T-helper 17 cell (primary cell): Measurements from ENCODE around the gene DNAJB7. TPM values are rescaled to one million over a fixed set of nuclear protein-coding genes. Genes with fewer than 3 reads are reported as not detected.
"Not testable (repeated sequence)": the region's sequence is repeated elsewhere in the genome, so short reads cannot be mapped to it uniquely, and the experiment has no call there.

Experiments used
- ATAC-seq: fragments of 150-1000 bp; cut with Tn5 transposase; 2 replicates; pipeline ENCODE4 v1.10.0; 2021; ENCODE audit warnings: mild to moderate bottlenecking, moderate library complexity
- DNase-seq, 3 donors: peaks; one replicate each; pipeline versions ENCODE4 v3.0.0 to v3.0.0-alpha.2; 2020 to 2021
- H3K9me3 ChIP-seq: one replicate; pipeline ENCODE4 v1.7.0; 2013; ENCODE audit warnings: low read length, mild to moderate bottlenecking; ENCODE audit not compliant: control insufficient read depth, poor library complexity, severe bottlenecking
- H3K27ac Mint-ChIP-seq: one replicate; pipeline ENCODE4 v1.8.0; 2022; ENCODE audit warnings: mild to moderate bottlenecking, moderate library complexity, mixed read lengths
- H3K27me3 Mint-ChIP-seq: one replicate; pipeline ENCODE4 v1.8.0; 2022; ENCODE audit warnings: mixed read lengths
- H3K36me3 Mint-ChIP-seq: one replicate; pipeline ENCODE4 v1.8.0; 2022; ENCODE audit warnings: low read depth, mixed read lengths
- H3K4me1 Mint-ChIP-seq: one replicate; pipeline ENCODE4 v1.8.0; 2022; ENCODE audit warnings: mild to moderate bottlenecking, mixed read lengths
- H3K4me3 Mint-ChIP-seq: one replicate; pipeline ENCODE4 v1.8.0; 2022; ENCODE audit warnings: mild to moderate bottlenecking, moderate library complexity, mixed read lengths
- total RNA-seq, 4 donors: library from RNA in 2 of 4; stranded (reverse) in 2 of 4; gene quantifications; one replicate each; pipeline ENCODE4 v1.2.3 and lab custom pipeline; 2022 to 2026

DNAJB7 gene
- not detected for total RNA-seq
- total RNA-seq (lab: John Stamatoyannopoulos, UW), result 0 reads per million in 2 donors

DNA sequence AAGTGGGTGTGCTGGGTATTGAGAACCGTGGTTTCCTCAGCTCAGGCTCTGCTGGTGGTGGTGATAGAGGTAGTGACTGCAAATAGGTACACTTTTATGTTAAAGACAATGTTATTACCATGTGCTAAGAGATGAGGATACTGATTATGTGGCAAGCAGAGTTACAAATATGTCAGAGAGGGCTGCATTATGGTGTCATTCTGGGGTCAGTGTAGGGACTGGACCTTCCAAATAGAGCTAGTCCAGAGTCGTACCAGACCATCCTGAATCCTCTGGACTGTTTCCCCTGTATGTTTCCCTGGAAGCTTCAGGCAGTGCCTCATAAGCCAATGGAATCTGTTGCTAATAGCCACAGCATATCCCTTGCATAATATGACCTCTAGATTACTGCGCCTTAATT lies at the start of gene DNAJB7:
TSS of gene DNAJB7 (minus strand) at position 101 of the 400 bp plus-strand sequence. CDS start 119 bp downstream, outside the sequence.
- Mint-ChIP-seq H3K27ac (peak within 1 kb of the TSS; percentile 16), H3K4me1 (peaks cover 31% of the 10 kb centered on the region), H3K27me3 (no peaks in the 10 kb centered on the region), H3K36me3 (peaks cover 7% of the 10 kb centered on the region), H3K4me3 (no peak within 1 kb of the TSS)
- H3K9me3 ChIP-seq, result no peaks in the 10 kb centered on the region
- DNase-seq, result no peak
- no peak for ATAC-seq

DNA sequence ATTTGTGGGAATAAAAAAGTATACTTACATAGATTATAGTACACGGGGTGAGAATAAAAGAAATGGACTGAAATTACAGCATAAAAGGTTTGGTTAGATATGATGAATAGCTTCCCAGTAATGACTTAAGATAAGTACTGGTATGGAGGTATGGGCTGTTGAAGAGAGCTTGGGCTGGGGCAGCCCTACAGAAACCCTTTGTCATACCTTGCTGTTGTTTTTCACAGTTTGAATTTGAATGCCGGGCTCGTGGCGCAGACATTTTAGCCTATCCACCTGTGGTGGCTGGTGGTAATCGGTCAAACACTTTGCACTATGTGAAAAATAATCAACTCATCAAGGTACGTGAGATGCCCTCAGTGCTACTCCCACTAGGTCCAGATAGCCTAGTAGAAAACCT lies 47.0 kb upstream of the DNAJB7 start:
- H3K4me1 Mint-ChIP-seq, result peaks cover 2% of the 10 kb centered on the region
- DNase-seq (no peak), ATAC-seq (no peak)
- H3K4me3 Mint-ChIP-seq, result no peak overlapping the region
- peaks cover 5% of the 10 kb centered on the region for H3K36me3 Mint-ChIP-seq
- no peaks in the 10 kb centered on the region for H3K9me3 ChIP-seq
- no peak overlapping the region for H3K27ac Mint-ChIP-seq
- H3K27me3 Mint-ChIP-seq, result no peaks in the 10 kb centered on the region

DNA sequence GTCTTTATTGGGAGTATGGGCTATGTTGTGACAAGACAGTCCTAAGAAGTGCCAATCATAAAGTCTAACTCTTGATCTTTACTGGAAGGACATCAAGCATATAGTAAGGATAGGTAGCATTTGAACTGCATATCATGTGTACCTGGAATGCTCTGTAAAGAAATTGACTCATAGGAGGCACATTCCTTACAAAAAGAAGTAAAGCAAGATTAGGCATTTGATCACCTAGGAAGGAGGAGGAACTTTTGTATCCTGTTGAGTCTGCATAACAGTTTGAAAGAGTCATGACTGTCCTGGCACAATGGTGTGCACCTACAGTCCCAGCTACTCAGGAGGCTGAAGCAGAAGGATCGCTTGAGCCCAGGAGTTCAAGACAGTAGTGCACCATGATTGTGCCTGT lies 42.2 kb upstream of the DNAJB7 start:
- peaks cover 4% of the 10 kb centered on the region for H3K4me1 Mint-ChIP-seq
- H3K4me3 Mint-ChIP-seq, result no peak overlapping the region
- H3K9me3 ChIP-seq, result no peaks in the 10 kb centered on the region
- DNase-seq, result no peak
- H3K27ac Mint-ChIP-seq, result no peak overlapping the region
- no peaks in the 10 kb centered on the region for H3K27me3 Mint-ChIP-seq
- peaks cover 5% of the 10 kb centered on the region for H3K36me3 Mint-ChIP-seq
- ATAC-seq, result no peak

DNA sequence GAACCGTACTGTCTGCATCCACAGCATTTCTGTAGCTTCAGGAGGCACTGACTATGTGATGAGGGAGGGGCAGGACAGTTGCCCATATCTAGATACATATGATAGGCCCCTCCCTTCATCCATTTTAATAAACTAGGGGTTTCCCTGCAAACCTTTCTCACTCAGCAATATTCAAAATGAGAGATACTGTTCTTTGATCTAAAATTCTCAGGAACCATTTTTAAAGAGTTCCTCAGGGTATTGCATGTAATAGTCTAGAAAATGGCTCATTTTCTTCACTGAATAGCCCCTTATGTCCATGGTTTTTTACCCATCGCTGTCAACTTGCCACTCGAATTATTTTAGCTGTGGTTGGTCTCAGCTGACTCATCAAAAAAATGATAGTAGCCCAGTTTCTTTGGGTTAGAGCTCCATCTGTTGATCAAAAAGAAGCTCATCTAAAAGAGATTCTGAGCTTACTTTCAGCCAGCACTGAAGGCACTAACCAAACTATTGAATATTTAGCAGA lies 37.0 kb upstream of the DNAJB7 start:
- Mint-ChIP-seq H3K4me3 (no peak overlapping the region), H3K27ac (peak overlapping the region; percentile 34), H3K27me3 (no peaks in the 10 kb centered on the region), H3K36me3 (no peaks in the 10 kb centered on the region), H3K4me1 (peaks cover 5% of the 10 kb centered on the region)
- no peaks in the 10 kb centered on the region for H3K9me3 ChIP-seq
- peak; percentile 86 for ATAC-seq
- DNase-seq, result no peak

DNA sequence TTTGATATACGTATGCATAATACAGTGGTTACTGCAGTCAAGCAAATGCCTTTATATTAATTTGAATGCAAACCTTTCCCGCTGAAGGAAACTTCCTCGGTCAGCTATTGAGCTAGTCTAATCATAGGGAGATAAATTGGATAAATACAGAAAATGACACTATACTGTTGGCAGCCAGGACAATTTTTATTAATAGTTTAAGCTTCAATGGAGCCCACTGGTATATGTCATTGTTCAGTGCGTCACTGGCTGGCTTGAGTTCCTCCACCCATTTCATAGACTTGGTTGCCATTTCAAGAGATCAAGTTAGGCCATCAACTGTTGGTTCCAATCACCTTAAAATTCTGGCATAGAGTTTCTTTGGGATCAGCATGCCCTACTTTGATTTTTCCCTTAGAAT lies 32.5 kb upstream of the DNAJB7 start:
- no peak for ATAC-seq

DNA sequence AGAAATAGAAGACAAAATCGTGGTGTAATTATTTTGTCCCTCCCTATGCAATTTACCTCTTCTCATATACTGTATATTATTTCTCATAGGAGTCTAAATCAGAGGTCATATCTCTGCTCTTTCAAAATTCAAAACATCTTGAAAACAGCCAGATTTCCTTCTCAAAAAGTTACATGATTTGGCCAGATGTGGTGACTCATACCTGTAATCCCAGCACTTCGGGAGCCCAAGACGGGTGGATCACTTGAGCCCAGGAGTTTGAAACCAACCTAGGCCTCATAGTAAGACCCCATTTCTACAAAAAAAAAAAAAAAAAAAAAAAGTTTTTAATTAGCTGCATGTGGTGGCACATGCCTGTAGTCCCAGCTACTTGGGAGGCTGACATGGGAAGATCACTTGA lies 29.0 kb upstream of the DNAJB7 start:
- Mint-ChIP-seq H3K4me3 (no peak overlapping the region), H3K27me3 (no peaks in the 10 kb centered on the region), H3K27ac (no peak overlapping the region), H3K36me3 (peaks cover 3% of the 10 kb centered on the region), H3K4me1 (peaks cover 2% of the 10 kb centered on the region)
- DNase-seq (no peak), ATAC-seq (no peak)
- H3K9me3 ChIP-seq, result no peaks in the 10 kb centered on the region

More for the DNA sequence above, 32.5 kb upstream of the DNAJB7 start:
- H3K36me3 Mint-ChIP-seq, result no peaks in the 10 kb centered on the region
- H3K9me3 ChIP-seq, result no peaks in the 10 kb centered on the region
- H3K4me3 Mint-ChIP-seq, result no peak overlapping the region
- no peak overlapping the region for H3K27ac Mint-ChIP-seq
- H3K27me3 Mint-ChIP-seq, result no peaks in the 10 kb centered on the region
- H3K4me1 Mint-ChIP-seq, result peaks cover 5% of the 10 kb centered on the region
- DNase-seq, result no peak

DNA sequence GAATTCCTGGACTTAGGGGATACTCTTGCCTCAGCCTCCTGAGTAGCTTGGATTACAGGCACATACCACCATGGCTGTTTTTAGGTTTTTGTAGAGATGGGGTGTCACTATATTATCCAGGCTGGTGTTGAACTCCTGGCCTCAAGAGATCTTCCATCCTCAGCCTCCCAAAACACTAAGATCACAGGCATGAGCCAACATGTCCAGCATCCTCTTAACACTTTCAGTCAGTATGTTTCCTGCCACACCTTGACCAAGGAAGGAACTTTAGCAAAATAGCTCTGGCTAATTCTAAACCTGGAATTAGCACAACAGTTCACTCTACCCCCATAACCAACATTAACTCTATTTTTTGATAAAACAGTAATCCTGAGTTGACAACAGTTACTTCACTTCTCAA lies 27.2 kb upstream of the DNAJB7 start:
- H3K4me1 Mint-ChIP-seq, result peaks cover 2% of the 10 kb centered on the region
- H3K4me3 Mint-ChIP-seq, result no peak overlapping the region
- H3K27ac Mint-ChIP-seq, result no peak overlapping the region
- H3K9me3 ChIP-seq, result no peaks in the 10 kb centered on the region
- H3K36me3 Mint-ChIP-seq, result peaks cover 3% of the 10 kb centered on the region
- no peak for ATAC-seq
- H3K27me3 Mint-ChIP-seq, result no peaks in the 10 kb centered on the region
- no peak for DNase-seq

DNA sequence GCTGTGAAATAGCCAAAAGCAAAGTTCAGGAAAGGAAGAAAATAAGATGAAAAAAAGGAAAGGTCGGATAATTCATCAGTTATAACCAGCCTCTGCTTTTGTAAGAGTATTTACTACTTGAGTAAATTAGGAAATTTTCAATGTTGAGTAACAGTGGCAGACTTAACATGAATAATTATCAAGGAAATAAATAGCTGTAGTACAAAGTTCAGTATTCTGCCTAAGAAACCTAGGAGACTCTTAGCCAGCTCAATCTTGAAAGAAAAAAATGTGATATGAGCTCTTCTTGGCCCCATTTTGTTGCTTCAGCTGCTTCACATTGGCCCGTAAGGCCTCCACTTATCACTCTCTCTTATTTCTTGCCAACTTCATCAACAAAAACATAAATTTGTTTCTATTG lies 17.0 kb upstream of the DNAJB7 start:
- Mint-ChIP-seq H3K4me1 (peaks cover 2% of the 10 kb centered on the region), H3K4me3 (no peak overlapping the region), H3K27ac (no peak overlapping the region), H3K27me3 (no peaks in the 10 kb centered on the region), H3K36me3 (peaks cover 3% of the 10 kb centered on the region)
- ATAC-seq (no peak), DNase-seq (no peak)
- no peaks in the 10 kb centered on the region for H3K9me3 ChIP-seq

DNA sequence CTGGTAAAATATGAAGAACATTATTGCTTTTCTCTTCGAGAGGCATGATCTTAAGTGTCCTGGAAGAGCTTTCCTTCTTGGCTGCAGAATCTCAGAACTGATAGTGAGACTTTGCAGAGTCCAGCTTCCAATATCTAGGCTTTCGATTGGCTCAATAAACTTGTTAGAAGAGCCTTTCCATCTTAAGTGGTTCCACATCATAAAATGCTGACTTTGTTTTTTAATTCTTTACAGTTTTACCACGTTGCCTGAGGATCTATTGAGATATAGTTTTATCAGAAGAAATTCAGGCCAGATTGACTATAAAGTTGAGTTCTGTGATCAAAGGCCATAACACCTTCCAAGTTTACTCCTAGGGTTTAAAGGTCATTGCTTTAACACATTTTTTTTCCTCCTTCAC lies 15.6 kb upstream of the DNAJB7 start:
- Mint-ChIP-seq H3K27me3 (no peaks in the 10 kb centered on the region), H3K4me3 (no peak overlapping the region), H3K36me3 (peaks cover 3% of the 10 kb centered on the region), H3K4me1 (peaks cover 2% of the 10 kb centered on the region), H3K27ac (no peak overlapping the region)
- ATAC-seq, result no peak
- H3K9me3 ChIP-seq, result no peaks in the 10 kb centered on the region
- no peak for DNase-seq

DNA sequence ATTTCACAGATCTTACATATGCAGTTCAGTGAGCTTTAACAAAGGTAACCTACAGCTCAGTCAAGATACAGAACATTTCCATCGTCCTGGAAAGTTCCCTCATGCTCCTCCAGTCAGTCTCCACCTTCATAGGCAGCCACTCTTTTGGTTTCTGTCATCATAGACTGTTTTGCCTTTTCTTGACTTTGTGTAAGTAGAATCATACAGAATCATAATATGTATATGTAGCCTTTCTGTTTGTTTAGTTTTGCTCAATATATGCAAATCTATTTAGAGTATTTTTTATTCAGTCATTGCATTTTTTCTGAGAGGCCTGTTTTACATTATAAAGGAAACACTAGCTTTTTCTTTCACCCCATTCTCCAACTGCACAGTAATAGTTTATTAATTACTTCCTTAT lies 15.0 kb upstream of the DNAJB7 start:
- H3K4me1 Mint-ChIP-seq, result peaks cover 2% of the 10 kb centered on the region
- no peak overlapping the region for H3K27ac Mint-ChIP-seq
- H3K36me3 Mint-ChIP-seq, result peaks cover 3% of the 10 kb centered on the region
- ATAC-seq, result no peak
- H3K4me3 Mint-ChIP-seq, result no peak overlapping the region
- no peaks in the 10 kb centered on the region for H3K27me3 Mint-ChIP-seq
- no peaks in the 10 kb centered on the region for H3K9me3 ChIP-seq
- DNase-seq, result no peak

DNA sequence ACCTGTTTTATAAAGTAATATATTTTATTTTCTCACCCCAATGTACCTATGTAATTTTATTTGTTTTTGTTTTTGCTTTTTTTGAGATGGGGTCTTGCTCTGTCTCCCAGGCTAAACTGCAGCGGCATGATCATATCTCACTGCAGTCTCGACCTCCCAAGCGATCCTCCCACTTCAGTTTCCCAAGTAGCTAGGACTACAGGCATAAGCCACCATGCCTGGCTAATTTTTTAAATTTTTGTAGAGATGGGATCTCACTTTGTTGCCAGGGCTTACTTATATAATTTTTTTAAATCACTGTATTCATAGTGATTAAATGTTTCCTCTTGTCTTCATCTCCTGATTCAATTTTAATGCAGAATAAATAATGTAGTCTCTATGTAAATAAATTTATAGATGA lies 13.2 kb upstream of the DNAJB7 start:
- Mint-ChIP-seq H3K36me3 (peaks cover 3% of the 10 kb centered on the region), H3K4me1 (no peaks in the 10 kb centered on the region), H3K27me3 (no peaks in the 10 kb centered on the region), H3K27ac (no peak overlapping the region), H3K4me3 (no peak overlapping the region)
- H3K9me3 ChIP-seq, result no peaks in the 10 kb centered on the region
- ATAC-seq (no peak), DNase-seq (no peak)

DNA sequence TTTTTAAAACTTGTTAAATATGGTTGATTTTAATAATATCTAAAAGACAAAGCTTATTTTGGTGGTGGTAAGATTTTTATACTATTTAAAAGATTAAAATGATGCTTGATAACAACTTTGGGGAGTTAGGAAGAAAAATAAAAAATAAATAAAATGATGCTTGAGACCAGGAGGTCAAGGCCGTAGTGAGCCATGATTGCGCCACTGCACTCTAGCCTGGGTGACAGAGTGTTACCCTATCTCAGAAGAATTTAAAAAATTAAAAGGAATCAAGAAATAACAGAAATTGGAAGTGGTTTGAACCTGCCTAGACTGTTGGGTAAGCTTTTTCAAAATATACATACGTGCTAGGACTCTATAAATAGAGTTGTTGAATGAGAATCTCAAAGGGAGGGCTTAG lies 12.1 kb upstream of the DNAJB7 start:
- ATAC-seq, result no peak
- Mint-ChIP-seq H3K27me3 (no peaks in the 10 kb centered on the region), H3K4me3 (no peak overlapping the region), H3K4me1 (no peaks in the 10 kb centered on the region), H3K36me3 (peaks cover 3% of the 10 kb centered on the region), H3K27ac (no peak overlapping the region)
- DNase-seq, result no peak
- no peaks in the 10 kb centered on the region for H3K9me3 ChIP-seq

DNA sequence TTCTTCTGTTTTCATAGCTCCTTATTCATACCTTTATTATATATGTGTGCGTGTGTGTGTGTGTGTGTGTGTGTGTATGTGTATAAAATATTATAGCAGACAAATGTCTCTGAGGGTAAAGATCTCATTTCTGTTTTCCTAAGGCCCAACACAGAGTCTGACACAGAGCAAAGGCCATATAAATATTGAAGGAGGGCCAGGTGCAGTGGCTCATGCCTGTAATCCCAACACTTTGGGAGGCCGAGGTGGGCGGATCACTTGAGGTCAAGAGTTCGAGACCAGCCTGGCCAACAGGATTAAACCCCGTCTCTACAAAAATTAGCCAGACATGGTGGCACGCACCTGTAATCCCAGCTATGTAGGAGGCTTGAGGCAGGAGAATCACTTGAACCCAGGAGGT lies 6.5 kb upstream of the DNAJB7 start:
- ATAC-seq, DNase-seq, H3K9me3 ChIP-seq, H3K27ac Mint-ChIP-seq, H3K4me3 Mint-ChIP-seq, H3K36me3 Mint-ChIP-seq, H3K27me3 Mint-ChIP-seq: not testable (repeated sequence)
- peaks cover 14% of the 10 kb centered on the region for H3K4me1 Mint-ChIP-seq

DNA sequence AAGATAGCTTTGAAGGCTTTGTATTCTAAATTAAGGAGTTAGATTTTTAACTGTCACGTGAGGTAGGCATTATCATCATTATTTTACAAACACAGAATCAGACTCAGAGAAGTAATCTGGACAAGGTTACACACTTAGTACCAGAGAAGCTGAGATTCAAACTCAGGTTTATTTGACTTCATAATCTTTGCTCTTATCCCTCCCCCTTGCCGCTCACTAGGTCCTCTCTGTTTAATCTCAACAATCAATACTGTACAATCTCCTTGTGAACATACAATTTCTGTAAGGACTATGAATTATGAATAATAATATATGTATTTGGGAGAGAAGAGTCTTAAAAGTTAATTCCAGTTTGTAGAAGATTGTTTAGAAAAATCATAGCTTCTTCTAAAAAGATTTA lies 5.2 kb upstream of the DNAJB7 start:
- H3K9me3 ChIP-seq, result no peaks in the 10 kb centered on the region
- DNase-seq (no peak), ATAC-seq (no peak)
- H3K36me3 Mint-ChIP-seq, result peaks cover 3% of the 10 kb centered on the region
- H3K27ac Mint-ChIP-seq, result peak overlapping the region; percentile 83
- H3K4me3 Mint-ChIP-seq, result no peak overlapping the region
- H3K4me1 Mint-ChIP-seq, result peaks cover 20% of the 10 kb centered on the region
- H3K27me3 Mint-ChIP-seq, result no peaks in the 10 kb centered on the region
